Raji (cell line): ENCODE measurements around the gene BOD1.

Experiments
- POLR2A ChIP-seq: IDR thresholded peaks from 2 replicates; pipeline ENCODE4 v1.6.1; 2011; ENCODE audit warnings: low read depth, low read length, control low read depth; ENCODE audit not compliant: insufficient read depth

The BOD1 gene

DNA sequence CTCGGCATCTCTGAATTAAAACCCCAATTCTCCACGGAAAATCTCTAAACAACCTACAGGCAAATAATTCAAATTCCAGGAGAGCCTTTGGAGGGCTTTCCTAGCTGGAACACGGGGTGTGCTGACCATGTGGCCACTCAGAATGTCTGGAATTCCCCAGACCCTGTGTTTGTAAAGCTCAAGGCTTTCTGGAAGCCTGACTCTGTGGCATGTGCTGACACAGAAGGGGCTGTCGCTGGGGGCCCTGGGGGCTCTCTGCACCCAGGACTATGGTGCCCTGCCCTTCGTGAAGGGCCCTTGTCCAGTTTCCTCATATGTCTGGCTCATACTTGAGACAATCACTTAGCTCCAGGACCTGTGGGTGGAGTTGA is 29.0 kb upstream of the BOD1 start:
- TF ChIP-seq POLR2A: no peak

DNA sequence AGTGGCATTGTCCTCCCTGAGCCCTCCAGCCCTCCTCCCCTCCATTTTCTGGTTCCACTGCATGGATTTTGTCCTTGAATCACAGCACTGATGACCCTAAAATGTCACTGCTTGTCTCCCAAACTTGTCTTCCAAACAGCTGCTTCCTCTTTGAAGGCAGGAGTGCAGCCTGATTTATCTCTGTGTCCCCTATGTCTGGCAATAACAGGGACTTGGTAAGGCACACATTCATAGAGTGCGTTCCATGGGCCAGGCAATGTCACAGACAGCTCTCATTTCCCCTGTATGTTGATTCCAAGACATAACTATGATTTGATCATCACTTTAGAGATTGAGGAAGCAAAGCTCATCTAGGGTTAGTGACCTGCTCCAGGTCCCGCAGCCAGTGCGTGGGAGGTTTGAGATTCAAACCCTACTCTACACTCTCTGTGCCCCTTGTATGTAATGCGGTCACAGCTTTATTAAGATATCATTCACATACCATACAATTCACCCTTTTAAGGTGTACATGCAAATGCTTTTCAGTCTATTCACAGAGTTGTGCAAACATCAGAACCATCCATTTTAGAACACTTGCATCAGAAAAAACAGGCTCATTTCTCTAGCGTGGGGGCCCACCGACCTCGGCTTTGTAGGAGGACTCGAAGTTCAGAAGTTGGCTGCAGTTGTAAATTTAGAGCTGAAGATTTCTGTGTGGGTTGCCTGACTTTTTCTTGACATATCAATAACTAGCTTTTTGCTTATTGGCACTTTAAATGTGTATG is 28.4 kb upstream of the BOD1 start:
- no peak for TF ChIP-seq POLR2A

DNA sequence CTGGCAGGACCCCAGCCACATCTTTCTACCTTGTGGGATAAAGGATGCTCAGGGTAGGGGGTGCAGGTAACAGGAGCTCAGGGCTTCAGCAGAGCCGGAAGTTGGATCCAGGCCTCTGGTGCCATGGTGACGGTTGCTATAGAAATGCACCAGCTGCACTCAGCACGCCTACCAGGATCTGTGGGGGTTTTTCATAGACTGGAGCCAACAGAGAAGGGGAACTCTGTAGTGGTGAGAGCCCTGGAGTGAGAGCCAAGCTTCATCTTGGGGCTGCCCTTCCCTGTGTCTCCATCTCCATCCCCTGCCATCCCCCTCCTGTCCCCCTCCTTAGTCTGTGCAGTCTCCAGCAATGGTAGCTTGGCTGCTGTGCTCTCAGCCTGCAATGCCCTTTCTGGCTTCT is 27.5 kb upstream of the BOD1 start:
- TF ChIP-seq POLR2A: no peak

DNA sequence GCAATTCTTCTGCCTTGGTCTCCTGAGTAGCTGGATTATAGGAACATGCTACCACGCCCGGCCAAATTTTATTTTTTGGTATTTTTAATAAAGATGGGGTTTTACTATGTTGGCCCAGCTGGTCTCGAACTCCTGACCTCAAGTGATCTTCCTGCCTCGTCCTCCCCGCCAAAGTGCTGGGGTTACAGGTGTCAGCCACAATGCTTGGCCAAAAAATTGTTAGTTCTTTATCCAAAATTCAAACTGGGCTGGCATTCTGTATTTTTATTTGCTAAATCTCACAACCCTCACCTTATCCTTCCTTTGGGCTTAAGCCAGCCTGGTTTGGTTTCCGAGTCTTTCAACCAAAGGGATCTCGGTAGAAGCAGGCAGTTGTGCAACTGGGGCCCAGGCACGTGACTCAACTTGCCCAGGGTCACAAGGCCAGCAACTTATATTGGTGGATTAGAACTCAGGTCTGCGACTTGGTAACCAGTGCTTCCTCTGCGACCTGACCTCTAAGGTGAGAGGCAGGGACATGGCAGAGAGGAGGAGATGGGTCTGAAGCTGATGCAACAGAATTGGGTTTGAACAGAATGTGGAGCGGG is 26.5 kb upstream of the BOD1 start:
- TF ChIP-seq POLR2A: no peak

DNA sequence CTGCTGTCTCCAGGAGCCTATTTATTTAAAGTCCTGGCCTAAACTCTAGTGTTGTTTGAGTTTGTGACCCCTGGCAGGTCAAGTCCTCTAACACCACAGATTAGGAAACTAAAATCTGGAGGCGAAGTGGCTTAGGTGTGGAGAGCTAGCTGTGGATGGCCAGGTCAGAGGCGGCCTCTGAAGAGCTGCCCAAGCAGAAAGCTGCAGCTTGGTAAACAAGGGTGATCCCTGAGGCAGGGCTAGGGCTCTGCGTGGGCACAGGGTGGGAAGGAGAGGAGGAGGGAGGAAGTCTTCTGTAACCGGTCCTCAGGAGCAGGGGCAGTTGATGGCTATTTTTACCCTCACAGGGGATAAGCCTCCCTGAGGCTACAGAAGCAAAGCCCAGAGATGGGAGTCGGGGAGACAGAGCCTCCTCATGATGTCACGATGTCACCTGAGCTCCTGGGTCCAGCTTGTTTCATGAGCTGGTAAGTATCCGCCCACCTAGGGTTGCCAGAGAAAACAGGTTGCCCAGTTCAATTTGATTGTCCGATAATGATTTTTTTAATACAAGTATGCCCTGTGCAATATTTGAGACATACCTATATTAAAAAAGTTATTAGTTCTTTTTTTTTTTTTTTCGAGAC is 25.9 kb upstream of the BOD1 start:
- TF ChIP-seq POLR2A: no peak

DNA sequence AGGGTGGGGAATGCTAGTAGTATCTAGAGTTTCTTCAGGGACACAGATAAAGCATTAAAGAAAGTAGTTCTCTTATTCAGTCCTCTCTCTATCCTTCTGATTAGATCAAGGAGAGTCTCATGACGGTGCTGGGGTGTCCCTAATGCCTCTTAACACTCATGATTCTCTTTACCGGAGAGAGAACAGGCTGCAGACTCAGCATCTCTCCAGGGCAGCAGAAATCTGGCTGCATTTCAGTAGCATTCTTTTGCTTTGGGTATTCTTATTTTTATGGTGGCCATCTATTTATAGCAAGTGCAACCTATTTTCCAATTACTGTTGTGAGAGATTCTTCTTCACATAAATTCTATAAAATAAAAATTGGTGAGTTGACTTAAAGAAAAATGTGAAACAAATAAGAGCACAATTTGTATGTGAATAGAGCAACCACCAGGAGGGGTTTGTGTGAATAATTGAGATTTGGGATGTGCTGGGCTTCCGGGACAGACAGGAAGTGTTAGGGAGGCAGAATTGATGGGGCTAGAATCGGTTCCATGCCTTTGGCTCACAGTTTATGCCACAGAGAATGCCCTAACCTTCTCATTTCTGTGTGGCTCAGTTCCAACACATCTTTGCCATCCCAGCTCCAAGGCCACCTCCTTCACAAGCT is 23.8 kb upstream of the BOD1 start:
- TF ChIP-seq POLR2A: no peak

DNA sequence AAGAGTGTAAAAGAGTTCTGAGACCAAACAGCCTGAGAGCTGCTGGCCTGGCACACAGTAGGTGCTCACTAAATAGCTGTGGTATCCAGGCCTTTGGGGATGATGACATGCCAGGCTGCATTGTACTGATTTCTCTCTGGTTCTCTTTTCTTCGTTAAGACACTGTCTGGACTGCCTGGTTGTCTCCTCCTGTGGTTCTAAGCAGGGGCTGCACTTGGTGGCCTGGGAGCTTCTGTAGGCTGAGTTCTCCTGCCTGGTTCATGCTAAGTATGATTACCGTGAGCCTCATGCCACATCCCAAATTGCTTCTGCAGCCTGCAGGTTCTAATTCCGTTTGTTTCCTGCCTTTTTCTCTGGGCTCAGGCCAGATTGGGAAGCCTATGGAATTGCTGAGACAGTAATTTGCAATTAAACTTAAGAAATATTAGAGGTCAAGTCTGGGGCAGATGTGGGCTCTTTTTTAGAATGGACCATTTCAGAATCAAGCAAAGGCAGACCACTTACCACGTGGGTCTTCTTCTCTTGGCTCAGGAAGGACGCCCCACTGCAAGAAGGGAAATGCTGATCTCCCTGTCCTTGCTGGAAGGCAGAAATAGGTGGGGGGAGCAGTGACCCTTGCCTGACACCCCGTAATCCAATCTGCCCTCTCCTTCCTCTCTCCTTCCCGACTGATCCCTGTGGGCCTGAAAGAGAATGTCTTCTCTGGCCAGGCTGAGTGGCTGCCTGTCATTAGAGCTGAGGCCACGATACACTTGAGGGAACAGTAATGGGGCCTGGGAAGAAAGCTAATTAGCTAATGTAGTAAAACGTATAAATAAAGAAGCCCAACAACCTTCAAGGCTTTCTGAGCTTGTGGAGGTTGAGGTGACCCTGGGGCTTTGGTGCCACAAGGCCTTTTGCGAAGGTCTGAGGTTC is 21.9 kb upstream of the BOD1 start:
- TF ChIP-seq POLR2A: no peak

DNA sequence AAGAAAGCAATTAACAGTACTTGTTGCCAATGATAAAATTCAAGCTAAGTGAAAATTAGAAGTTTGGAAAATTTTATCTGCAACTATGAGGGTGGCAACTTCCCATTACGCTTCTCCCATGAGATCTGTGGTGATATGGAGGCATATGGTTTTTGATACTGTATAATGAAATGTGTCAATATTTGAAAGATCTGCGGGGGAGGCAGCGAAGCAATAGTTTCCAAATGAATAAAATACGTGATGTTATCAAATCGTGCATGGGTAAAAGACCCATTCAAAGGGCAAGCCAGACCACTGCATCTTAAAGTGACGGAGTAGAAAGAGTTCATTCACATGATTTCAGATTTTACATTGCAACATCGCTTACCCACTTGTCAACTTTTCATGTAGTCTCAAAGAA is 20.9 kb upstream of the BOD1 start:
- TF ChIP-seq POLR2A: no peak

DNA sequence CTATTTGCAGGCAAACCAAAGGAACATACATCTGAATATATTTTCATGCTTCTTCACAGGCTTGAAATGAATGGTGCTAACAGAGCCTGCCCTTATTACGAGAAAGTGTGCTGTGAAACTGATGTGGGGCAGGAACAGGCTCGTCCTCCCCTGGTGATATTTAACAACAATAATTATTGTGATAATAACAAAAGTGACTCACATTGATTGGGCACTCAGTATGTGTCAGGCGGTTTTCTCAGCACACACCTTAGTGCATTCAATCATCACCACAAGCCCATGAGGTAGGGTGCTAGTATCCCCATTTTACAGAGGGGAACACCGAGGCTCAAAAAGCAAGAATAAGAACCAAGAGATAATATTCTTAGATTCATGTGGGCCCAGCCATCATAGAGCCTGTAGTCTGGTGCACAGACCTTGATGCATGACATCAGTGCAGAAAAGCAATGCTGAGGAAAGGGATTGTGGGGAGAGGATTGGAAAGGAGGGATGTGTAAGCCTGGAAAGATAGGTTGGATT is 18.1 kb upstream of the BOD1 start:
- TF ChIP-seq POLR2A: no peak

DNA sequence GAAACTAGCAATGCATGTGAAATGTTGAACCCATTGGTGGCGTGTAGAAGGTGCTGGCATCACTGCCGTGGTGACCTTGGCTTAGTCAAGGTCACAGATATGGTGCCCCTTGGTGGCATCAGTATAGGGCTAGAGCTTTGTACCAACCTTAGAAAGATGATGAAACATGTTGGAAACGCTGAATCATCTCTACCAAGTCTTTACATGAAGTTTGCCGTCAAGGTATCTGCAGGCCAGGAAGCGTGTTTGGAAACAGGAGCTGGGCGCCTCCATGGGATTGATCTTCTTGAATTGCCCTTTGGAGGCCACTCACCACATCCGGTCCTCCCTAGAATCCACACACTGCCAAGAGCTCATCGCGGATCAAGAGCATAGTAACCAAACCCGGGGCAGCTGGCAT is 16.9 kb upstream of the BOD1 start:
- no peak for TF ChIP-seq POLR2A

DNA sequence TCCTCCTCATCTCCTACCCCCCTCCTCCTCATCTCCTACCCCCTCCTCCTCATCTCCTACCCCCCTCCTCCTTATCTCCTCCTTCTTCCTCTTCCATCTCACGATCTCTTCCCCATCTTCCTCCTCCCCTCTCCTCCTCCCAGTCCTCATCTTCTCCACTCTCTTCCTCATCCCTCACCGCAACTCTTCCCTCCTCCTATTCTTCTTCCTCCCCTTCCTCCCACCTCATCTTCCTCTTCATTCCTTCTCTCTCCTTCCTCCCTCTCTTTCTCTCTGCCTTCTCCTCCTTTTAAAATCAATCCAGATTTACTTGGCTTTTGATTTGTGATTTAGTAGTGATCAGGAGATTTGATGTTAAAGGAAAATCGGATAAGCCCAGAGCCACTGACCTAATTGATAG is 15.0 kb upstream of the BOD1 start:
- no peak for TF ChIP-seq POLR2A

DNA sequence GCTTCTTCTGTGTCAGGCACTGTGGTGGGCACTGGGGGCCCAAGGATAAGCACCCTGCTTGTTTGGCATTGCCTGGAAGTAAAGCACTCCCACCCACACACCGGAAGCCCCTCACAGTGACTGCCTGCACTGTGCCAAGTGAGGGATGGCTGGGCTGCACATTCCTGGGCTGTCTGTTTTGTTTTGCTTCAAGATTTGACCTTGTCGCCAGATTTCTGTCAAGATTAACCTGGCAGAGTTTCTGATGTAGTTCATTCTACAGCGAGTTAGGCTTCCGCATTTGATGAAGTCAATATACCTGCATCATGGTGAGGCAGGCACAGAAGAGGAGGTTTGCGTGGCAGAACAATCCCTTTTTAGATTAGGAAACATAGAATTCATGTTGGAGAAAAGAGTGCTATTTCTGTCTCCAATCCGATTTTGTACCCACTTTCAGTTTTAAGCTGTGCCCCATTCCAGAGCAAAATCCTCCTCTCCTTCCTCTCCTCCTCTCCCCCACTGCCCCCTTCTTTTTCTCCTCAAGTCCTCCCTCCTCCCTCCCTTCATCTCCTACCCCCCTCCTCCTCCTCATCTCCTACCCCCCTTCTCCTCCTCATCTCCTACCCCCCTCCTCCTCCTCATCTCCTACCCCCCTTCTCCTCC is 14.4 kb upstream of the BOD1 start:
- TF ChIP-seq POLR2A: no peak

DNA sequence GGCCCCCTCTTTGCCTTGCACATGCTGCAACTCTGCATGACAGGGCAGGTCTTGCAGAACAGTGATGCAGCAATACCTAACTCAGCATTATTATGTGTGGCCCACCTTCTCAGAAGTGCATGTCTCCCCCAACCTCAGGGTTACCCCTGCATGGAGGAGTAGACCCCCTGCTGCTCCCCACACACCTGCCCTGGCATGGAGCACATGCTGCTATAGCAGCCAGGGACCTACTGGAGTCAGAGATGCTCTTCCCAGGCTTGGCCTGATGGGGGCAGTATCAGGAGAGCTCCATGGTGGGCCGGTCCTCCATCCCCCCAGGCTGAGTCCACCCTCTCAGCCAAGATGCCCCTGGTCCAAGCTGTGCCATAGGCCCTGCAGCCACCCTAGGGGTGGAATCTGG is 13.2 kb upstream of the BOD1 start:
- no peak for TF ChIP-seq POLR2A

DNA sequence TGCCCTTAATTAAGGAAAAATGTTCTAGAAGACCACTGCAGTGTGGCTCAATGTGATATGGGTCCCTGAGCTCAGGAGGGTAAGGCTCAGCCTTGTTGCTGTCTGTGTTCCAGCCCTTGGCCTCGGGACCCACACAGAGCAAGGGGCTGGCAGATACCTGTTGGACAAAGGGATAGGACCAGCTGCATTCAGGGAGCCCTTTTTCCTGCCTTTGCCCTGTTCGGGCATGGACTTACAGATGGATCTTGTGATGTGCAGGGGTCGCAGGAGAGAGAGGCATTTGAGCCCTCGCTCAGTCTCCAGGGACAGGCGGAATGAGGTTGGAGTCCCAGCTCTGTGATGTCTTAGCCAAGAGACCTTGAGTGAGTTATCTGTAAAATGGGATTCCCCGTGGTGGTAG is 12.1 kb upstream of the BOD1 start:
- TF ChIP-seq POLR2A: no peak
